Cardiac fibroblast (primary cell): ENCODE results near the gene CNDP1.

Experiments used
- DNase-seq, 2 donors: peaks; one replicate each; pipeline versions ENCODE4 v3.0.0 to v3.0.0-alpha.2; 2010; ENCODE audit warnings: low read depth in 2 of 2
- H3K4me3 ChIP-seq, 2 donors: replicated peaks in 1 of 2; 1 replicate in 1 of 2; 2 replicates in 1 of 2; pipeline ENCODE4 v1.5.1; 2011; ENCODE audit warnings: low read depth in 2 of 2, low read length in 2 of 2, mild to moderate bottlenecking in 2 of 2, moderate library complexity in 1 of 2
- CTCF ChIP-seq: IDR thresholded peaks from one replicate; pipeline ENCODE4 v1.5.1; 2011; ENCODE audit warnings: low read depth, mild to moderate bottlenecking, low read length, inconsistent platforms

CNDP1 gene

DNA sequence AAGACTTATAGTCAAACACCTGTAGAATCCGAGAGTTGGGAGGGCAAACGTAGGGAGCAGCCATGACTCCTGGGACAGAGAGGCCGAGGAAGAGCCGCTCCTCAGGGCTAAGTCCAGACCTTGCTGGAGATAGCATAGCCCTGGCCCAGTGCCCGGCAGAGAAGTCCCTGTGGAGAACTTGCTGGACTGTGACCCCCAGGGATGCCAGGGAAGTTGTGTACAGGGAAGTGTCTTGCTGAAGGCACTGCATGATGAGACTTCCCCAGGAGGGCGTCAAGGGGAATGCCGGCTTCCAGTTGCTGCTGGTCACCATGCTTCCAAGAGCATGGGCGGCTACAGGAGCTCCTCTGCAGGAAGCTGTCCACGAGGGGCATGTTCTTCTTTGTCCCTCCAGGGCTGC lies 8.6 kb upstream of the CNDP1 start:
- no peak for TF ChIP-seq CTCF
- no peak for DNase-seq
- H3K4me3 ChIP-seq, result no peak overlapping the region

- DNase-seq, result no peak
- TF ChIP-seq CTCF, result no peak
- H3K4me3 ChIP-seq, result no peak overlapping the region
Observed at GRCh38 chr18:74526488-74526887, 7.8 kb upstream of the CNDP1 start.

DNA sequence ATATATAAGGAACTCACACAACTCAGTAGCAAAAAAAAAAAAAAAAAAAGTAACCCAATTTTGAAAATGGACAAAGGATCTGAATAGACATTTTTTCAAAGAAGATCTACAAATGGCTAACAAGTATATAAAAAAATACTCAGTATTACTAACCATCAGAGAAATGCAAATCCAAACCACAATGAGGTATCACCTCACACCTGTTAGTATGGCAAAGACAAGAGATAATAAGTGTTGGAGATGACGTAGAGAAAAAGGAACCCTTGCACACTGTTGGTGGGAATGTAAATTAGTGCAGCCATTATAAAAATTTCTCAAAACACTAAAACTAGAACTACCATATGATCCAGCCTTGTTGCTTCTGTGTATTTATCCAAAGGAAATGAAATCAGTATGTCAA lies 5.8 kb upstream of the CNDP1 start:
- TF ChIP-seq CTCF, result no peak
- H3K4me3 ChIP-seq, result no peak overlapping the region
- DNase-seq, result no peak

GRCh38 chr18:74528913-74529312 lies 5.4 kb upstream of the CNDP1 start:
- H3K4me3 ChIP-seq, result no peak overlapping the region
- DNase-seq, result no peak
- no peak for TF ChIP-seq CTCF

DNA sequence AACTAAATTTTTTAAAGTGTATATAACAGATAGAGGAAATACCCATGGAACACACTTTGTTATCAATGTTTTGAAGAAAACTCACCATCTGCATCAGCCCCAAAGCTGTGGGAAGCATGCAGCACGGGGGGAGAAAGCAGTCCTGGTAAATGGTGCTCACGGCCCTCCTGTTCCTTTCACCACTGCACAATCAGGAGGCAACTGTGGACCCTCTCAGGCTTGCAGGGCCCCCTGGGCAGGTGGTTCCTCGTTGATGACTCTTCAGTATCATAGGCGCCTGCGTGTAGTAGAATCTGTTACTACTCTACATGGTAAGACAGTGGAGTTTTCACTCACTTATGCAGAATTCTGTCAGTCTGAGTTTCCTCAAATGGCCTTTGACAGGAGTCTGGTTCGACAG lies 4.9 kb upstream of the CNDP1 start:
- DNase-seq, result no peak
- no peak for TF ChIP-seq CTCF
- H3K4me3 ChIP-seq, result no peak overlapping the region

DNA sequence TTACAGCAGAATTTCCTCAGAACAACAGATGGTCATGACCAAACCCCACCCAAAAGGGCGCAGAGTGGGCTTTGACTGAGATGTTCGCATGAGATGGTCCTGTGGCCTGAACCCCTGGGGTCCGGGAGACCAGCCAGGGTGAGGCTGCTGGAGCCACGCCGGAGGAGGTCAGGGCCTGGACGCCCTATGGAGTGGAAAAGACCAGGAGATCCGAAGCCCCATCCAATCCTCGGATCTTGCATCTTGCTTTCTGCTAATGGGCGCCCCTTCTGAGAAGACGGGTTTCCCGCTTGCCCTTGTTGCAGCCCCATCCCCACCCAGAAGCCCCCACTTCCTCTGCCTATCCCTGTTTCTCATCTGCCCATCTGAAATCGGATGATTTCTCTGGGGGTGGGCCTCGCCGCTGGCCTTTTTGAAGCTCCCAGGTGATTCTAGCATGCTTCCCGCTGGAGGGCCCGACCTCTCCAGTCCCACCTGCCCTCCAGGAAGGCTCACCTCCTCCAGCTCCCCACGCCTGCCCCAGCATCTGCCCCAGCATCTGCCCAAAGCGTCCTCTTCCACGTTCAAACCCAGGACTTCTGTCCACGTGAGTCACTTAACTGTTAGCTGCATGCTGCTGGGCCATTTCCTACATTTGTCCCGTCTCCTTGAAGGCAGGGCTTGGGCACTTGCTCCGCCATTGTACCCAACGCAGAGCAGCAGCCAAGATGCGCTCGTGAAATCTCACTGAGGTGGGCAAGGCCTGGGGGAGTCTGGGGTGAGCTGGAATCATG lies 4.3 kb upstream of the CNDP1 start:
- no peak overlapping the region for H3K4me3 ChIP-seq
- no peak for TF ChIP-seq CTCF
- no peak for DNase-seq

DNA sequence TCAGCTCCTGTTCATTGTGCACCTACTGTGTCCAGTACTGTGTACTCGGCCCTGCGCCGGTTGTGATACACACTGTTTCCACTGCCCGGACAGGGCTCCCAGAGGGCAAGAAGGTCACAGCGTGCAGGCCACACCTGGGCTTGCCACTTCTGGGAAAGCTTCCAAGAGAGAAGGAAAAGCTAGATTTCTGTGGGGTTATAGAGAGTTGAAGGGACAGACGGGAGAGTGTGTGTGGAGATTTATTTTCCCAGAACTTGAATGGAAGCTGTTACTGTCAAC lies 3.8 kb upstream of the CNDP1 start:
- no peak for DNase-seq
- H3K4me3 ChIP-seq, result no peak overlapping the region
- TF ChIP-seq CTCF, result no peak
